ENCODE data around the gene KRTAP5-1. TPM values are rescaled to one million over a fixed set of nuclear protein-coding genes. Genes with fewer than 3 reads are reported as not detected.

KRTAP5-1 gene
- total RNA-seq, 1 donor from 2014 or later, result not detected

GRCh38 chr11:1545432-1545831, 39.7 kb downstream of the KRTAP5-1 start:
- no peak for DNase-seq (ENCODE audit: low read depth)

- no peak for DNase-seq (ENCODE audit: low read depth)
These were observed 40.5 kb downstream of the KRTAP5-1 start for GRCh38 chr11:1544536-1544935.

- DNase-seq (ENCODE audit: low read depth), result no peak
These were observed 41.3 kb downstream of the KRTAP5-1 start for GRCh38 chr11:1543606-1544263.

GRCh38 chr11:1542267-1542666, 42.8 kb downstream of the KRTAP5-1 start:
- no peak for DNase-seq (ENCODE audit: low read depth)

- DNase-seq (ENCODE audit: low read depth), result no peak
These were observed 43.4 kb downstream of the KRTAP5-1 start for GRCh38 chr11:1541474-1542204.

GRCh38 chr11:1540074-1540473, 45.0 kb downstream of the KRTAP5-1 start:
- no peak for DNase-seq (ENCODE audit: low read depth)

- DNase-seq (ENCODE audit: low read depth), result no peak
These were observed 46.9 kb downstream of the KRTAP5-1 start for GRCh38 chr11:1538153-1538552.

GRCh38 chr11:1536065-1536843, 48.8 kb downstream of the KRTAP5-1 start:
- DNase-seq (ENCODE audit: low read depth), result no peak

- DNase-seq (ENCODE audit: low read depth), result no peak
These were observed 50.4 kb downstream of the KRTAP5-1 start for GRCh38 chr11:1534682-1535081.

Other genes starting within 250 kb of the KRTAP5-1 start
- 0.17 and 0.30 TPM in 2 replicates for gene BRSK2, start 195.3 kb downstream of the KRTAP5-1 start, total RNA-seq
- gene MOB2, start 98.5 kb downstream of the KRTAP5-1 start, total RNA-seq, result 20.8 and 36.5 TPM in 2 replicates
- gene DUSP8, start 13.0 kb downstream of the KRTAP5-1 start, total RNA-seq, result 1.9 and 9.0 TPM in 2 replicates
- not detected in 2 replicates for gene KRTAP5-2, start 13.0 kb upstream of the KRTAP5-1 start, total RNA-seq
- gene KRTAP5-3, start 23.2 kb upstream of the KRTAP5-1 start, total RNA-seq, result not detected in 2 replicates
- gene KRTAP5-4, start 36.9 kb upstream of the KRTAP5-1 start, total RNA-seq, result not detected in 2 replicates
- gene KRTAP5-5, start 44.5 kb upstream of the KRTAP5-1 start, total RNA-seq, result not detected in 2 replicates
- not detected in 2 replicates for gene KRTAP5-6, start 111.9 kb upstream of the KRTAP5-1 start, total RNA-seq
- 0.80 TPM in 1 of 2 replicates, not detected in the other for gene IFITM10, start 165.3 kb upstream of the KRTAP5-1 start, total RNA-seq
- 226 and 1,216 TPM in 2 replicates for gene CTSD, start 178.6 kb upstream of the KRTAP5-1 start, total RNA-seq
- 0.05 TPM in 1 of 2 replicates, not detected in the other for gene SYT8, start 249.7 kb upstream of the KRTAP5-1 start, total RNA-seq